ENCODE data around the gene WDR33. TPM values are rescaled to one million over a fixed set of nuclear protein-coding genes. Genes with fewer than 3 reads are reported as not detected.
A peak's percentile ranks its signal among the peaks of the same experiment; 100 is the strongest.
"Not testable (repeated sequence)": the region's sequence is repeated elsewhere in the genome, so short reads cannot be mapped to it uniquely, and the experiment has no call there.

Gene WDR33
- total RNA-seq, 1 donor from 2014 or later = 37.9 TPM

DNA sequence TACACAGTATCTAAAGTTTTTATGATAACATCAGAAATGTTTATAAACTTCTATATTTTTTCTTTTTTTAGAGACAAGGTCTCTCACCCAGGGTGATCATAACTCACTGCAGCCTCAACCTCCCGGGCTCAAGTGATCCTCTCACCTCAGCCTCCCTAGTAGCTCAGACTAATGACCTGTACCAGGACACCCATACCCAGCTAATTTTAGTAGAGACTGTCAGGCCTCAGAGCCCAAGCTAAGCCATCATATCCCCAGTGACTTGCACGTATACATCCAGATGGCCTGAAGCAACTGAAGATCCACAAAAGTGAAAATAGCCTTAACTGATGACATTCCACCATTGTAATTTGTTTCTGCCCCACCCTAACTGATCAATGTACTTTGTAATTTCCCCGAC, 1.5 kb upstream of the WDR33 start:
- intact Hi-C loops (cut with DNase I); DNase-seq; ATAC-seq (ENCODE audit: poor library complexity): not testable (repeated sequence)

DNA sequence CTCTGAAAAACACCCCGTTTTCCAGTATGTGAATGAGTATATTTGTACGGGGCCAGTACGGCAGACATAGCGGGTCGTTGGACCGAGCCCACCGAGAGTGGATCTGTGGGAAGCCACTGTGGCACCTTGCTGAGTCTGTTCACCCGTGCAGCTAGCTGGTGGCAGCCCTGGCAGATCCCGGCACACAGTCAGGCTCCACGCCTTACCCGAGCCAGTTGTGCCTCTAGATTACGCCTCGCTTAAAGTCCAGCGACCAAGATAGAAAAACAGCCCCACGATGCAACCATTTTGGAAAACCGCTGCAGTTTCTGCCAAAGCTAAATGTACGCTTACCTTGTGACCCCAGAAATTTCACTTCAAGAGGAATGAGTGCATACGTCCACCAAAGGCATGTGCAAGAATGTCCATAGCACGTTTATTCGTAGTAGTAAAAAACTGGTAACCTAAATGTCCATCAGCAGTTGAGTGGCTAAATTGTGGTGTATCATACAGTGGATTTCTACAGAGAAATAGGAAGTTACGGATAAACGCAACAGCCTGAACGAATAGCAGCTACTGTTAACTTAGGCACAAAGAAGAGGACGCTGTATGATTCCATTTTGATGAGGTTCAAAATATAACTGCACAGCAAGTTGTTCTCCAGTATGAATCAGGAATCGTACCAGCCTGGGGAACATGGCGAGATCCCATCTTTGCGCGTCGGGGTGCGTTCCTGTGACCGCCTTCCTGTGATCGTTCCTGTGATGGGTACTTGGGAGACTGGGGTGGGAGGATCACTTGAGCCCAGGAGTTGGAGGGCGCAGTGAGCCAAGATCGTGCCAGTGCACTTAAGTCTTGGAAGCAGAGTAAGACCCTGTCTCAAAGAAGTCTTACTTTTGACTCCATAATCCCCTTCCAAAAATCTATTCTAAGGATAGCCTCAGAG, 688 bp upstream of the WDR33 start:
- DNase-seq = peak; percentile 47
- intact Hi-C loops (cut with DNase I) = no loop called here
- ATAC-seq (ENCODE audit: poor library complexity) = peak; percentile 52

DNA sequence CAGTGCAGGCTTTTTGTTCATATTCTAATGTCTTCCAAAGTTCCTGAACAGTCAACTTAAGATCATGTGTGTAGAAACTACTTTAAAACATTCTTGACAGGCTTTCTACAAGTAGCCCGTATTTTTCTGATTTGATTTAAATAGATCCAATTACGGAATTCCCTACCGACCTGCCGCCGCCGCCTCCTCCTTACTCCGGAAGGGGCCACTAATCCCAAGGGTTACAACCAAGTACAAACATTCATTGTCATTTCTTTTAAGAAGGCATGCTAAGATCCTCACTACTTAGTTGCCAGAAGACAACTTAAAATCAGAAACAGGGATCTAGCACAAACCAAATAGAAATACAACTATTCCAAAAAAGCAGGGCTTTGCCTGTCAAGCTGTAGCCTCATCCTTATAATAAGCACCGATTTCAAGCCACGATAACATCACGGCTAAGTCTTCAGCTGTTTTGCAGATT, 784 bp downstream of the WDR33 start:
- no peak for DNase-seq
- intact Hi-C loops (cut with DNase I) = no loop called here
- ATAC-seq (ENCODE audit: poor library complexity) = peak; percentile 25

DNA sequence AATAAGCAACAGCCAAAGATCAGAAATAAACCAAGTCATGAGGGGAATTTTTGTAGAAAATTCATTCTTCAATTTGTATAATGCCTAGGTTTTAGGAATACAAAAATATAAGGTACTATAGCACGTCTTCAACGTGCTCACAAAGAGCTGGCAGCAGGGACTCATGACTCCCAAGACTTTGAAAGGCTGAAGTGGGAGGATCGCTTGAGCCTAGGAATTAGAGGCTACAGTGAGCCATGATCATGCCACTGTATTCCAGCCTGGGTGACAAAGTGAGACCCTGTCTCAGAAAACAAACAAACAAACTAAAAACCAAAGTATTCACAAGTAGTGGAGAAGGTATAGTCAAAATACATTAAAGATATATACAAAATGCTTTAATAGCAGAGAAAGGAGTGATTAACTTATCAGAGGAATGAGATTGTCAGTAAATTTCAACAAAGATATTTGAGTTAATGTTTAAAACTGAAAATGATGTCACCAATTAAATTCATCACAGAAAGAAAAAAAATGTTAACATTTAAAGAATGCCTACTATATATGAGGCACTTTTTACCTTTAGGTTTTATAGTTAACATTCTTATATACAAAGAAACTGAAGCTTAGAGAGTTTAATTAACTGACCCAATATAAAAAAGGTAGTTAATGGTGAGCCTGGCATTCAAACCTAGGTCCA, 3.2 kb downstream of the WDR33 start:
- ATAC-seq (ENCODE audit: poor library complexity) = no peak

DNA sequence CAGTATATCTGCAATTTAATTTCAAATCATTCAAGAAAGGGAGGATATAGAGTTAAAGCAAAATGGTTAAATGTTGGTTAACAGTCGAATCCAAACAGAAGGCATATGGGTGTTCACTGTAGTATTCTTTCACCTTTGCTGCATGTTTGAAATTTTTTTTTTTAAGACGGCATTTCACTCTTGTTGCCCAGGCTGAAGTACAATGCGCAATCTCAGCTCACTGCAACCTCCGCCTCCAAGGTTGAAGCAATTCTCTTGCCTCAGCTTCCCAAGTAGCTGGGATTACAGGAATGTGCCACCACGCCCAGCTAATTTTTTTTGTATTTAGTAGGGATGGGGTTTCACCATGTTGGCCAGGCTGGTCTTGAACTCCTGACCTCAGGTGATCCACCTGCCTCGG, 4.1 kb downstream of the WDR33 start:
- intact Hi-C loops (cut with DNase I) = loop anchor here (10.0 kb wide), 1 partner anchor 72 kb away; no protein-coding TSS in a partner anchor

More for the DNA sequence above, 3.2 kb downstream of the WDR33 start:
- intact Hi-C loops (cut with DNase I) = loop anchor here (10.0 kb wide), 1 partner anchor 73 kb away; no protein-coding TSS in a partner anchor
- no peak for DNase-seq

DNA sequence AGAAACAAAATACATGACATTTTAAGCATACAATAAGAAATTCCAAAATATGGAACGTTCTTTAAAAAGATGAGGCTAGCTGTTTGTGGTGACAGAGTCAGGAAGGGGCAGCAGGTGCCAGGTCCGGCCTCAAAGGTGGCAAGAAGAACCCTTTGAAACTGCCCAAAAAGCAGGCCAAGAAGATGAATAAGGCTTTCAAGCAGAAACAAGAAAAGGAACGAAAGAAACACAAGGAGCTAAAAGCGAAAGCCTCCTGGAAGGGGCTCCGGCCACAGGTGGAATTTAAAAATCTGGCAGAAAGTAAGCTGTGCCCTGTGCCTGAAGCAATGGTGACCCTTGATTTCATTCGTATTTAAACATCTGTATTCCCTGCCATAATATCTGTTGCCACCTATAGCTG, 5.5 kb downstream of the WDR33 start:
- no peak for DNase-seq
- ATAC-seq (ENCODE audit: poor library complexity) = no peak
- intact Hi-C loops (cut with DNase I) = loop anchor here (10.0 kb wide), 1 partner anchor 71 kb away; no protein-coding TSS in a partner anchor

More for the DNA sequence above, 4.1 kb downstream of the WDR33 start:
- ATAC-seq (ENCODE audit: poor library complexity); DNase-seq: not testable (repeated sequence)

DNA sequence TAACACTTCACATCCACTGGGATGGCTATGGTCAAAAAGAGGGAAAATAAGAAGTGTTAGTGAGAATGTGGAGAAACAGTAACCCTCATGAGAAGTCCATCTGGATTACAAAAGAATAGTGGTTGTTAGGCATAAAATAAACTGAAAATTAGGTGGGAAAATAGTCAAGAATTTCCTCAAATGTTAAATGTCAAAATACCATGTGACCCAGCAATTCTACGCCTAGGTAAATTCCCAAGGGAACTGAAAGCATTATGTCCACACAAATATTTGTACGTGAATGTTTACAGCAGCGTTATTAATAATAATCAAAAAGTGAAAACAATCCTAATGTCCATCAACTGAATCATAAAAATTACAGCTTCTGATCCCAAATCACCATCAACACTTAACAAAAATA, 11.0 kb downstream of the WDR33 start:
- DNase-seq (no peak), ATAC-seq (ENCODE audit: poor library complexity) (no peak)
- intact Hi-C loops (cut with DNase I) = loop anchor here (10.0 kb wide), 1 partner anchor 65 kb away; no protein-coding TSS in a partner anchor

DNA sequence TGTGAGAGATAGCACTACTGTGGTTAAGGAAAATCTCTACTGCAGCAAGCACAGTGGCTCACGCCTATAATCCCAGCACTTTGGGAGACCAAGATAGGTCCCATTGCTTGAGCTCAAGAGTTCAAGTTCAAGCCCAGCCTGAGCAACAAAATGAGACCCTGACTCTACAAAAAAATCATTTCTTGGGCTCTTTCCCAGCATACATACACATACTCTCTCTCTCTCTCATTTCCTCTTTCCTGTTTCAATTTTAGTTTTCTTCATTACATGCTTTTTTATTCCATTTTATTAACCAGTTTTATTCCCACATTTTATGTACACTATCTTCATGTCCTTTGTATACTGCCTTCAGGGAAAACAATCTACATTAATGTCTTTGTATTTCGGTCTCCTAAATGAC, 14.6 kb downstream of the WDR33 start:
- intact Hi-C loops (cut with DNase I) = no loop called here
- DNase-seq (no peak), ATAC-seq (ENCODE audit: poor library complexity) (no peak)

DNA sequence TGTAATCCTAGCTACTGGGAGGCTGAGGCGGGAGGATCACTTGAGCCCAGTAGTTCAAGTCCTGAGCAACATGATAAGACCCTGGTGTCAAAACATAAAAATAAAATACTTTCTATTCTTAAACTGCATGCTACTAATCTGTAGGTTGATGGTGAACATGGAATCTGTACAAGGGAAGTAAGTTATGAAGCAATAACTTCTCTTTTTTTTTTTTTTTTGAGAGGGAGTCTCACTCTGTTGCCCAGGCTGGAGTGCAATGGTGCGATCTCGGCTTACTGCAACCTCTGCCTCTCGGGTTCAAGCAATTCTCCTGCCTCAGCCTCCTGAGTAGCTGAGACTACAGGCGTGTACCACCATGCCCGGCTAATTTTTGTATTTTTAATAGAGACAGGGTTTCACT, 16.1 kb downstream of the WDR33 start:
- DNase-seq; ATAC-seq (ENCODE audit: poor library complexity); intact Hi-C loops (cut with DNase I): not testable (repeated sequence)

DNA sequence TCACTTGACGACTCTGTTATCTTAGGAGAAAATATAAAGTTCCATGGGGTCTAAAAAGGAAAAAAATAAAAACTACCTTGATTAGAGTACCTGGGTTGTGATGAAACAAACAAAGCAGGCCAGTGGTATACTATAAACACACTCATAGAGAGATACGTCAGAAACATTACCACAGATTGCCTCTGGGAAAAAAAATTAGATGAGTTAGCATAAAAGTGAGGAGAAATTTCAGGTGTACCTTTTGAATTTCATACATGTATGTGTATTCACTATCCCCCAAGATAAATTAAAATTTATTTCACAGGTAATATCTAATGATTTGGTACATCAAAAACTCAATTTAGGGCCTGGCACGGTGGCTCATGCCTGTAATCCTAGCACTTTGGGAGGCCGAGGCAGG, 18.2 kb downstream of the WDR33 start:
- intact Hi-C loops (cut with DNase I) = no loop called here
- ATAC-seq (ENCODE audit: poor library complexity) (no peak), DNase-seq (no peak)

DNA sequence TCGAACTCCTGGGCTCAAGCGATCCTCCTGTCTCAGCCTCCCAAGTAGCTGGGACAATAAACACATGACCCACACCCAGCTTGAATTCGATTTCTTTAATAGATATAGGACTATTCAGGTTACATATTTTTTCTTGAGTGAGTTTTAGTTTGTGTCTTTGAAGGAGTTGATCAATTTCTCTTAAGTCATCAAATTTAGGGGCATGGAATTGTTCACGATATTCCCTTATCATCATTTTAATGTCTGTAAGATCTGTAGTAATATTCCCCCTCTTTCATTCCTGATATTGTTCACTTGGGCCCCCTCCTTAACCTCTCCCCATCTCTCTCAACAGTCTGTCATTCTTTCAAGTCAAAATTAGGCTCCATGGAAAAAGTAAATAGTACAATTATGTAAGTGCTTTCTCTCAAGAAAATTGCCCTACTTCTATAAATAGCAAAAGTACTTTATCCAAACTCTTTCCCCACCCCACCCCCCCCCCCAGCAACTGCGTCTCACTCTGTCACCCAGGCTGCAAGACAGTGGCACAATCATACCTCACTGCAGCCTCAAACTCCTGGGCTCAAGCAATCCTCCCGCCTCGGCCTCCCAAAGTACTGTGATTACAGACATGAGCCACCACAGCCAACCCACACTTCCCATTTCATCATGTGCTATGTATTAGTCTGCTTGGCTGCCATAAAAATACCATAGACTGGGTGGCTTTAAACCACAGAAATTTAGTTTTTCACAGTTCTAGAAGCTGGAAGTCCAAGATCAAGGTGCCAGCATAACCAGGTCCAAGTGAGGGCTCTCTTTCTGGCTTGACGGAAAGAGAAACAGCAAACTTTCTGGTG, 20.1 kb downstream of the WDR33 start:
- DNase-seq (no peak), ATAC-seq (ENCODE audit: poor library complexity) (peak; percentile 36)
- intact Hi-C loops (cut with DNase I) = no loop called here

DNA sequence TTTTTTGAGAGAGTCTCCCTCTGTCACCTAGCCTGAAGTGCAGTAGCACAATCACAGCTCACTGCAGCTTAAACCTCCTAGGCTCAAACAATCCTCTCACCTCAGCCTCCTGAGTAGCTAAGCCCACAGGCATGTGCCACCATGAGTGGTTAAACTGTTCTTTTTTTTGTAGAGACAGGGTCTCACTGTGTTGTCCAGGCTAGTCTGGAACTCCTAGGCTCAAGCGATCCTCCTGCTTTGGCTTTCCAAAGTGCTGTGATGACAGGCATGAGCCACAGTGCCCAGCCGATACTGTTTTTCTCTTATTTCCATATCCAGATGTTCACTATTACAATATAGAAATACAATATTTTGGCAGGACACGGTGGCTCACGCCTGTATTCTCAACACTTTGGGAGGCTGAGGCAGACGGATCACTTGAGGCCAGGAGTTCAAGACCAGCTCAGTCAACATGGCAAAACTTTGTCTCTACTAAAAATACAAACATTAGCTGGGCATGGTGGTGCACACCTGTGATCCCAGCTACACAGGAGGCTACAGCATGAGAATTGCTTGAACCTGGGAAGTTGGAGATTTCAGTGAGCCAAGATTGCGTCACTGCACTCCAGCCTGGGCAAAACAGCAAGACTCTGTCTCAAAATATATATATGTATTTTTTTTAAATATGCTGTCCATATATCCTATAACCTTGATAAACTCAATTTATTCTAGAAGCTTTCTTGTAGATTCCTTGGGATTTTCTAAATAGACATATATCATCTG, 24.7 kb downstream of the WDR33 start:
- DNase-seq = no peak
- intact Hi-C loops (cut with DNase I) = no loop called here
- ATAC-seq (ENCODE audit: poor library complexity) = no peak

DNA sequence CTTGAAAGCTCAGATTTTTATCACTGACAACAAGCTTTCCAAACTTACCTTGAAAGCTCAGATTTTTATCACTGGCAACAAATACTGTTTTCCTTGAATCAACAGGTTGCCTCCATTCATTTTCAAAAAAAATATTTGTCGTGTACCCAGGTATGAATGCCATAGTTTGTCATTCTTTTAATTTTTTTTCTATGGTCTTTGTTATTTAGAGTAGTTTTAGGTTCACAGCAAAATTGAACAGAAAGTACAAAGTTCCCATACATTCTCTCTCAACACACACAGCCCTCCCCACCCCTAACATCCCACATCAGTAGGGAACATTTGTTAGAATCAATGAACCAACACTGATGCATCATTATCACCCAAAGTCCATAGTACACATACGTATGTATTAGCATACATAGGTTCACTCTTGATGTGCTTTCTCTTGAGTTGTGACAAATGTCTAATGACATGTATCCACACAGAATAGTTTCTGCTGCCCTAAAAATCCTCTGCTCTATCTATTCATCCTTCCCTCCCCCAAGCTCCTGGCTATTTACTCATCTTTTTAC, 25.9 kb downstream of the WDR33 start:
- no peak for ATAC-seq (ENCODE audit: poor library complexity)
- intact Hi-C loops (cut with DNase I) = no loop called here
- DNase-seq = no peak

DNA sequence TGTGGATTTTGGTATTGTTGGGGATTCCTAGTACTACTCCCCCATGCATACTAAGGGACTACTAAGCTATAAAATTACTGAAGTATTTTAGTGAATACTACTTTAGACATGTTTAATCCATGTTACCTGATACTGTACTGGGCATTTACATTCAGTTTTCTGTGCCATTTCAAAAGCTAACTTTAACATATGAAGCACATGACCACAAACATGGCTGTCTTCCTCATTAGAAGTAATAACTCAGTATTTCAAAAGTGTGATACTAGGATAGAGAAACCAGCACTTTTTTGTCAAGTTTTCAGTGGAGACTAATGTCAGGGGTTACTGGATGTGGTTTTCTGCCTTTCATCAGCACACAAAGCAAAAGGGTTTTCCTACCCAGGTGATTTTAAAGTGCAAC, 27.9 kb downstream of the WDR33 start:
- no peak for ATAC-seq (ENCODE audit: poor library complexity)
- no peak for DNase-seq
- intact Hi-C loops (cut with DNase I) = no loop called here

DNA sequence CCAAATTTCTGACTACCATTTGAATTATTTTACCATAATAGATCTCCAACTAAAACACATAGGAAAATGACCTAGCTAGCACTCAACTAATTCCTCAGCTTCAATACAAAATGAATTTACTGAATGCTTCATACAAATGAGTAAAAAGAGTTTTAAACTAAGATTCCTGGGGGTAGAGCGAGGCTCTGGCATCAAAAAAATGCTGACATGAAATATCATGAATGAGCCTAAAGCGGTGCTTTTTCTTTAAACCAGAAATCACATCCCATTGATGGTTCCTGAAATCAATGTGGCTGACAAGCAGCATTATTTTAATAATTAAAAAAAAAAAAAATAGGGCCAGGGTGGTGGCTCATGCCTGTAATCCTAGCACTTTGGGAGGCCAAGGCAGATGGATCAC, 32.1 kb downstream of the WDR33 start:
- DNase-seq (no peak), ATAC-seq (ENCODE audit: poor library complexity) (no peak)
- intact Hi-C loops (cut with DNase I) = no loop called here

DNA sequence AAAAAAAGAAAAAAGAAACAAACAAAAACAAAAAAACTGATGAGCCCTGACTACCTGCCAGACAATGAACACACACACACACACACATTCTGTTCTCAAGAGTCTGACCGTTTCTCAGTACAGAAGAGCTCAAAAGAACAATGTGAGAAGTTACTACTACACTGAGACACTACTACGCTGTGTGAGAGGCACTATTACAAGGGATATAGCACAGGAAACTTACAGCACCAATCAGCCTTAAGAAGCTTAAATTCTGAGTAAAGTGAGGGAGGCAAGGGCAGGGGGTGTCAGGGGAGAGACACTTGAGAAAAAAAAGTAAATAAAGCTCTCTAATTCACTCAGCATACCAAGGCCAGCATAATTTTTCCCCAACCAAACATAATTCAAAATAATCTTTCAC, 32.5 kb downstream of the WDR33 start:
- intact Hi-C loops (cut with DNase I) = no loop called here
- DNase-seq (no peak), ATAC-seq (ENCODE audit: poor library complexity) (no peak)

DNA sequence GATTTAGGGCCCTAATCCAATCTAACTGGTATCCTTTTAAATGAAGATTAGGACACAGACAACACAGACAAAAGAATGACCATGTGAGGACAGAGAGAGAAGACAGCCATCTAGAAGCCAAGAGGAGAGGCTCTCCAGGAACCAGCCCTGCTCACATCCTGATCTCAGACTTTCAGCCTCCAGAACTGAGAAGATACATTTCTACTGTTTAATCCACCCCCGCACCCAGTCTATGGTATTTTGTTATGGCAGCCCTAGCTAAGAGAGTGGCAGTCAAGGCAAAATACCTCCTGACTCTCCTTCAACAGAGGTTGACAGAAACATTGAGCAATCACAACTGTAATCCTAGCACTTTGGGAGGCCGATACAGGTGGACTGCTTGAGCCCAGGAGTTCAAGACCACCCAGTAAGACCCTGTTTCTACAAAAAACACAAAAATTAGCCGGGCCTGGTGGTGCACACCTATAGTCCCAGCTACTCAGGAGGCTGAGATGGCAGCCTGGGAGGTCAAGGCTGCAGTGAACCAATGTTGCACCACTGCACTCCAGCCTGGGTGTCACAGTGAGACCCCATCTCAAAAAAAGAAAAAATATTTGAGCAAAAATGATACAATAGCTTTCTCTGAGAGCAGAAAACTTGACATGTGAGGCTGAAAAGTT, 34.7 kb downstream of the WDR33 start:
- intact Hi-C loops (cut with DNase I) = no loop called here
- DNase-seq = no peak
- ATAC-seq (ENCODE audit: poor library complexity) = peak; percentile 58

Data from Right ventricle myocardium superior (tissue), 1 donor.